Heart left ventricle (tissue), 16 donors: ENCODE measurements around the gene IFITM5. TPM values are rescaled to one million over a fixed set of nuclear protein-coding genes. Genes with fewer than 3 reads are reported as not detected.

ENCODE experiments used
- ATAC-seq, 4 donors: fragments of 200-7000 bp; cut with Tn5 transposase; one replicate each; pipeline ENCODE4 v1.9.1; 2020 to 2022; ENCODE audit warnings: moderate library complexity in 4 of 4, mild to moderate bottlenecking in 3 of 4, moderate number of reproducible peaks in 1 of 4
- DNase-seq, 5 donors: peaks; one replicate each; pipeline ENCODE4 v3.0.0-alpha.2; 2020
- H3K27ac ChIP-seq, 12 donors: fragments of 200-600 bp; sonication (generic) in 4 of 12; one replicate each; pipeline versions ENCODE4 v1.5.0 to v1.8.0; 2016 to 2022; ENCODE audit warnings: mild to moderate bottlenecking in 2 of 12
- H3K27me3 ChIP-seq, 9 donors: fragments of 200-600 bp; sonication (generic) in 2 of 9; one replicate each; pipeline versions ENCODE4 v1.5.1 to v1.8.0; 2016 to 2022; ENCODE audit warnings: mild to moderate bottlenecking in 3 of 9
- H3K36me3 ChIP-seq, 9 donors: fragments of 200-600 bp; sonication (generic) in 2 of 9; one replicate each; pipeline versions ENCODE4 v1.5.0 to v1.8.0; 2018 to 2022; ENCODE audit warnings: mild to moderate bottlenecking in 2 of 9
- H3K4me1 ChIP-seq, 12 donors: fragments of 200-600 bp; sonication (generic) in 4 of 12; one replicate each; pipeline versions ENCODE4 v1.5.0 to v1.8.0; 2016 to 2022; ENCODE audit warnings: mild to moderate bottlenecking in 3 of 12
- H3K4me3 ChIP-seq, 12 donors: fragments of 200-600 bp; sonication (generic) in 4 of 12; one replicate each; pipeline versions ENCODE4 v1.5.0 to v1.8.0; 2017 to 2022; ENCODE audit warnings: mild to moderate bottlenecking in 9 of 12, moderate library complexity in 4 of 12
- H3K9me3 ChIP-seq, 12 donors: fragments of 200-600 bp; sonication (generic) in 4 of 12; one replicate each; pipeline versions ENCODE4 v1.5.0 to v1.8.0; 2016 to 2022; ENCODE audit warnings: mild to moderate bottlenecking in 1 of 12
- POLR2A ChIP-seq, 2 donors: fragments of 450-650 bp; IDR thresholded peaks; one replicate each; pipeline ENCODE4 v1.6.1; 2017; ENCODE audit warnings: antibody characterized with exemption in 2 of 2, mild to moderate bottlenecking in 2 of 2, moderate library complexity in 2 of 2
- WGBS, 4 donors: extraction: QIAGEN DNeasy Blood & Tissue Kit in 2 of 4; methylation state at CpG; one replicate each; pipeline versions ENCODE4 v1.1.5 to v1.1.7; 2013 to 2018; 5-methylcytosine and 5-hydroxymethylcytosine counted together
- intact Hi-C, 10 donors: fragments of 100-400 bp; cut with DNase I; formaldehyde crosslinking; loops; one replicate each; pipeline versions ENCODE4 v1.11.1 to v1.14.2; 2022
- polyA plus RNA-seq, 2 donors: library from polyadenylated mRNA; stranded (reverse); fragments of 200-250 nt; gene quantifications; one replicate each; pipeline ENCODE4 v1.2.3, GENCODE V29; 2013
- total RNA-seq, 9 donors: library from RNA; depleted of rRNA in 2 of 9; stranded (reverse); fragments of >200 nt in 2 of 9; fragmentation: NEBNext Ultra II Directional in 3 of 9; extraction: Animal tissue kit (Norgen Biotek cat#: 25700) in 3 of 9; gene quantifications; one replicate each; pipeline versions ENCODE4 v1.1.0 to v1.2.4, GENCODE V29; 2016 to 2023
- TF ChIP-seq, protein P1 (sequence below), 12 donors: fragments of 200-600 bp; sonication (generic) in 4 of 12; IDR thresholded peaks; one replicate each; pipeline versions ENCODE4 v1.5.0 to v1.8.0; 2018 to 2022; ENCODE audit warnings: antibody characterized with exemption in 12 of 12, mild to moderate bottlenecking in 5 of 12
- donor health status: ischemic (EF 13 %, LVEDD 7.1; RV severe dilation, severe dysfunction).
- donor health status: healthy with polysubstance abuse.
- donor health status: DM: no; HTN: yes; CAD: no.
- donor health status: DM: no; HTN: no; CAD: no.
- donor health status: ischemic (EF 25% LVEDD 6.9; RV normal size, moderate dysfunction).
- donor health status: ischemic (EF 25% LVEDD 5.7; RV mildly dilated, moderate dysfunction).
- donor health status: healthy.
- donor health status: DM: yes; HTN: yes; CAD: no.
- donor health status: ischemic (EF 35%, LVEDD 5.7; RV mildly dilated, moderate dysfunction).
- donor health status: nonischemic (EF 11% LVEDD 7.7; RV severe dilation, severe dysfunction).
- donor health status: DM: yes; HTN: yes; CAD: no.
- donor health status: PGD.
- donor health status: ischemic (EF 29% LVEDD 5.4; RV normal size, mild dysfunction).
- donor health status: nonischemic (EF 23%, LVEDD 6.1; RV moderate dilation, normal function).

IFITM5 gene
- total and polyA plus RNA-seq, 11 donors = not detected

DNA sequence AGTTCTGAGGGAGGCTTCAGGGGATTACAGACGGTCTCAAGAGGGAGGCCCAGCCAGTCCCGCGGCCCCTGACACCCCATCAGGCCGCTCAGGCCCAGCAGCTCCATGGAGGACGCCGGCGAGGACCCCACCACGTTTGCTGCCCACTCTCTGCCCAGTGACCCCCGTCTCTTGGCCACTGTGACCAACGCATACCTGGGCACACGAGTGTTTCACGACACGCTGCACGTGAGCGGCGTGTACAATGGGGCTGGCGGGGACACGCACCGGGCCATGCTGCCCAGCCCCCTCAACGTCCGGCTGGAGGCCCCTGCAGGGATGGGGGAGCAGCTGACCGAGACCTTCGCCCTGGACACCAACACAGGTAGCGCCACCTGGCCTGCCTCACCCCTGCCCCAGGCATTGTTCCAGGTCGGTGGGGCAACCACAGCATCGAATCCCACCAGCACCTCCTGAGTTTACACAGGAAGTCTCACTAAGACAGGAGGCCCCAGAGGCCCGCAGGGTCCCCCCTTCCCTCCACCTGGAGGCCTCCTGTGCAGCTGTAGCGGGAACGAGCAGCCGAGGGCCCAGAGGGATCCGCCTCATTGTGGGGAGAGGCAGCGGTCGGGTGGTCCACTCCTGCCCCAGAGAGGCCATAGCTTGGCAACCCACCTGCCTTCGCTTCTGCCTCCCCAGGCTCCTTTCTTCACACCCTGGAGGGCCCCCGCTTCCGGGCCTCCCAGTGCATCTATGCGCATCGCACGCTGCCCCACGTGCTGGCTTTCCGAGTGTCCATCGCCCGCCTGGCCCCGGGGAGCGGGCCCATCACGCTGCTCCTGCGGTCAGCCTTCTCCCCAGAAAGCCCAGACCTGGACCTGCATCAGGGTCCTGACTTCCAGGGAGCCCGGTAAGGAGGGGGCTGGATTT, 9.4 kb downstream of the IFITM5 start:
- ATAC-seq (no peak), DNase-seq (peak in 4 of 5 donors; percentile 18 to 60 (median 23))
- peak overlapping the region in 9 of 12 donors; percentile 57 to 83 (median 71) for H3K27ac ChIP-seq
- peaks cover 0 to 23% (median 11%) of the 10 kb centered on the region in 9 donors for H3K27me3 ChIP-seq
- peaks cover 0 to 24% (median 12%) of the 10 kb centered on the region in 12 donors for H3K4me1 ChIP-seq
- H3K36me3 ChIP-seq = peaks cover 0 to 9% (median 0%) of the 10 kb centered on the region in 9 donors
- H3K4me3 ChIP-seq = peak overlapping the region in 11 of 12 donors; percentile 61 to 92 (median 77)
- no peak for TF ChIP-seq POLR2A (IDR thresholded peaks at IDR 0.05)
- TF ChIP-seq, protein P1, sequence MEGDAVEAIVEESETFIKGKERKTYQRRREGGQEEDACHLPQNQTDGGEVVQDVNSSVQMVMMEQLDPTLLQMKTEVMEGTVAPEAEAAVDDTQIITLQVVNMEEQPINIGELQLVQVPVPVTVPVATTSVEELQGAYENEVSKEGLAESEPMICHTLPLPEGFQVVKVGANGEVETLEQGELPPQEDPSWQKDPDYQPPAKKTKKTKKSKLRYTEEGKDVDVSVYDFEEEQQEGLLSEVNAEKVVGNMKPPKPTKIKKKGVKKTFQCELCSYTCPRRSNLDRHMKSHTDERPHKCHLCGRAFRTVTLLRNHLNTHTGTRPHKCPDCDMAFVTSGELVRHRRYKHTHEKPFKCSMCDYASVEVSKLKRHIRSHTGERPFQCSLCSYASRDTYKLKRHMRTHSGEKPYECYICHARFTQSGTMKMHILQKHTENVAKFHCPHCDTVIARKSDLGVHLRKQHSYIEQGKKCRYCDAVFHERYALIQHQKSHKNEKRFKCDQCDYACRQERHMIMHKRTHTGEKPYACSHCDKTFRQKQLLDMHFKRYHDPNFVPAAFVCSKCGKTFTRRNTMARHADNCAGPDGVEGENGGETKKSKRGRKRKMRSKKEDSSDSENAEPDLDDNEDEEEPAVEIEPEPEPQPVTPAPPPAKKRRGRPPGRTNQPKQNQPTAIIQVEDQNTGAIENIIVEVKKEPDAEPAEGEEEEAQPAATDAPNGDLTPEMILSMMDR (IDR thresholded peaks at IDR 0.05) = no peak
- WGBS, 4 donors = 86 to 94% (median 88%) methylated on average over 42 to 48 of the region's 48 CpGs
- intact Hi-C loops = loop anchor here in 3 of 10 donors (2.0 to 10.0 kb wide), 3 partner anchors 38 to 85 kb away; partner anchors contain the start of genes BET1L (in 1 of the 3), PSMD13 (in 1 of the 3), RIC8A (in 1 of the 3) and SIRT3 (in 1 of the 3)
- no peaks in the 10 kb centered on the region for H3K9me3 ChIP-seq

- intact Hi-C loops = loop anchor here in 1 of 10 donors (2.0 kb wide), 1 partner anchor 53 kb away; the partner anchor contains the start of genes PSMD13 and SIRT3
- H3K9me3 ChIP-seq = no peaks in the 10 kb centered on the region
- DNase-seq = no peak
- H3K27ac ChIP-seq = peak overlapping the region in 10 of 12 donors; percentile 57 to 83 (median 72)
- peaks cover 0 to 29% (median 16%) of the 10 kb centered on the region in 9 donors for H3K27me3 ChIP-seq
- H3K4me3 ChIP-seq = peak overlapping the region; percentile 20 to 92 (median 74)
- 20 to 36% (median 26%) methylated on average over 6 to 14 of the region's 14 CpGs for WGBS, 4 donors
- peaks cover 0 to 24% (median 12%) of the 10 kb centered on the region in 12 donors for H3K4me1 ChIP-seq
- H3K36me3 ChIP-seq = peaks cover 0 to 9% (median 0%) of the 10 kb centered on the region in 9 donors
- TF ChIP-seq, protein P1 (IDR thresholded peaks at IDR 0.05) = no peak
- TF ChIP-seq POLR2A (IDR thresholded peaks at IDR 0.05) = no peak
- ATAC-seq = peak in 1 of 4 donors; percentile 4
These were observed 10.0 kb downstream of the IFITM5 start for GRCh38 chr11:289398-289711.

DNA sequence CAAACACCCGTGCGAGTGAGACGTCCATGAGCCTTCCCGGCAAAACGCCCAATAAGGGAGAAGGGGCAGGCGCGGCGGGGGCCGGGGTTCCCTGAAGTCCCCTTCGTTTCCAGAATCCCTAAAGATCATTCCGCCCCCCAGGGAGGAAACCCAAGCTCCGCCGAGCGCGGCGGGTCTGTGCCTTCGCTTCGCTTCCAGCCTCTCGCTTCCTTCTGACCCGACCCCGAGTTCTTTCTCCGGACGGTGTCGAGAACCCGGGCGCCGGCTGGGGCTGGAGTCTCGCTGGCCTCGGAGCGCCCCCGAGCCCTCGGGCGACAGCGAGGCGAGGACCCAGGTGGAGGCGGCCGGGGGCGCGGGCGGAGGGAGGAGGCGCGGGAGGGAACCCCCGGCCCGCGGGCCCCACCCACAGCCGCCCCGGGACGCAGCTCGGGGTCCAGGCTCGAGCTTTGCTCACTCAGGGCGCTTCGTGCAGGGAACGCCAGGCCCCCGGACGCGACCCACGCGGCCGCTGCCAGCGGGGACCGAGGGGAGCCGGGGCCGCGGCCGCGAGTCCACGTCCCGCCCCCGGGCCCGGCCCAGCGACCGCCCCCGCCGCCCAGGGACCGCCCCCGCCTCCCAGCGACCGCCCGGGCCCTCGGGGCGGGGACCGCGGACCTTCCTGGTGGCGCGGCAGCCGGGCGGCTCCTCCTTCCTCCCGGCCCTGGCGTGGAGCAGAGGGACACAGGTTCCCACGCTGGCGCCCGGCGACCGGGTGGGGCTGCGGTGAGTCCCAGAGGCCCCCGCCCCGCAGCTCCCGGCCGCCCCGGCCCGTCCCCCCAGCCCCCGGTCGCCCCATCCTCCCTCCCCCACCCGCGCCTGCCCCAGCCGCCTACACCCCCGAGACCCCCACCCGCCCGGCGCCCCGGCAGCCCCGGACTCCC, 10.6 kb downstream of the IFITM5 start, which contains the start of gene PGGHG:
PGGHG (plus strand) TSS at position 649 of the 920 bp plus-strand sequence. CDS start 691 bp downstream, outside the sequence.
- WGBS, 4 donors = 0 to 2% (median 1%) methylated on average over 22 to 111 of the region's 112 CpGs
- ATAC-seq = peak; percentile 61 to 90 (median 87)
- peak within 1 kb of the TSS in 11 of 12 donors; percentile 57 to 83 (median 71) for H3K27ac ChIP-seq

More for the DNA sequence above, 10.6 kb downstream of the IFITM5 start, which contains the start of gene PGGHG:
- peaks cover 0 to 24% (median 12%) of the 10 kb centered on the region in 12 donors for H3K4me1 ChIP-seq
- peak in 1 of 2 donors; percentile 21 for TF ChIP-seq POLR2A (IDR thresholded peaks at IDR 0.05)
- TF ChIP-seq, protein P1 (IDR thresholded peaks at IDR 0.05) = no peak
- H3K9me3 ChIP-seq = no peaks in the 10 kb centered on the region
- peak; percentile 85 to 94 (median 88) for DNase-seq
- H3K36me3 ChIP-seq = peaks cover 0 to 9% (median 0%) of the 10 kb centered on the region in 9 donors
- intact Hi-C loops = loop anchor here in 1 of 10 donors (2.0 kb wide), 1 partner anchor 52 kb away; the partner anchor contains the start of genes PSMD13 and SIRT3
- peak within 1 kb of the TSS; percentile 61 to 92 (median 78) for H3K4me3 ChIP-seq
- peaks cover 0 to 35% (median 19%) of the 10 kb centered on the region in 9 donors for H3K27me3 ChIP-seq
